HG03565 (cell line): ENCODE results near the gene SPINT1.
"Not testable (repeated sequence)": the region's sequence is repeated elsewhere in the genome, so short reads cannot be mapped to it uniquely, and the experiment has no call there.

ENCODE experiments used
- ATAC-seq: cut with Tn5 transposase; IDR thresholded peaks from one replicate; pipeline ENCODE4 v1.9.1; 2021; ENCODE audit warnings: mild to moderate bottlenecking, moderate library complexity; ENCODE audit not compliant: unreplicated experiment

SPINT1 gene

DNA sequence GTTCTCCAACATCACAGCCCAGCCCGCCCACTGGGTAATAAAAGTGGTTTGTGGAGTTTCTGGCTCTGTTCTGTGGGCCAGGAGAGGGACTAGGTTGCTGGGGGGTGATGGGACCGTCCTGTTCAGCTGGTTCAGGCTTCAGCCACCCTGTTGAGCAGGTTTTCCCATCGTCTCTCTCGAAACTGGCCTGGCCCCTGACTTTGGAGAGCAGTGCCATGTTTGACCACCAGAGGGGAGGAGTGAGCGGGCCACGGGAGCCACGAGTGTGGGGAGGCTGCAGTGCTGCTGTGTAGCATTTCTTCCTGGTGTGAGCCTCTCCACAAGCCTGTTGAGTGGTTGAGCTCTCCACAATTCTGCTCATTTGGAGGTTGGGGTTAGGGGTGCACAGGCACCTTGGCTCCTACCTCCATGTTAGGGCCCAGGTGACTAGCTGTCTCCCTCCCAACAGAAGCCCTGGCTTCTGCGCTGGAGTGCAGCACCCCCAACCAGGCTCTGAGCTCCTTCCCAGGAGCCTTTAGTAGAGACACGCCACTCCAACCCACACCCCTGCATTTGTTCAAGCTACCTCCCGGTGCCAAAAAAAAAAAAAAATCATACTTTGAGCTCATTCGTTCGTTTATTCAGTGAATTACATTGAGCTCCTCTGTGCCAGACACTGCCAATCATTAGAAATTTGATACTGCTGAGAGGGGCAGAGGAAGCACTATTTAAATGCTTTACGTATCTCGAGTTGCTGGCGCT lies 13.9 kb downstream of the SPINT1 start:
- no peak for ATAC-seq

DNA sequence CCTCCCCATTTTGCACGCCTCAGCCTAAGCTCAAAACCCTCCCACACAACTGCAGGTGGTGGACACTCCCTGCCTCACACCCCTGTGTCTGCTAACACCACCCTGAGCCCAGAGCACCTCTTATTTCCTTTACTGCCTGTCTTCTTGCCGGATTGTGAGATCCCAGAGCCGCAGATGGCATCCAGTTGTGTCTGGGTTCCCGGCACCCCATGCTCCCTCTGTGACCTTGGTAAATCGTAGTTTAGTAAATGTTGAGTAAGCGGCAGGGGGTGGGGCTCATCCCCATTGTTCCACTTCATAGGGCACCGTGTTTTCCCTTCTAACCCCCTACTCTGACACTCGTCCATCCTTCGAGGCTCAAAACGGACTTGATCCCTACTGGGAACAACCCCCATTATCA lies 14.9 kb downstream of the SPINT1 start:
- no peak for ATAC-seq

DNA sequence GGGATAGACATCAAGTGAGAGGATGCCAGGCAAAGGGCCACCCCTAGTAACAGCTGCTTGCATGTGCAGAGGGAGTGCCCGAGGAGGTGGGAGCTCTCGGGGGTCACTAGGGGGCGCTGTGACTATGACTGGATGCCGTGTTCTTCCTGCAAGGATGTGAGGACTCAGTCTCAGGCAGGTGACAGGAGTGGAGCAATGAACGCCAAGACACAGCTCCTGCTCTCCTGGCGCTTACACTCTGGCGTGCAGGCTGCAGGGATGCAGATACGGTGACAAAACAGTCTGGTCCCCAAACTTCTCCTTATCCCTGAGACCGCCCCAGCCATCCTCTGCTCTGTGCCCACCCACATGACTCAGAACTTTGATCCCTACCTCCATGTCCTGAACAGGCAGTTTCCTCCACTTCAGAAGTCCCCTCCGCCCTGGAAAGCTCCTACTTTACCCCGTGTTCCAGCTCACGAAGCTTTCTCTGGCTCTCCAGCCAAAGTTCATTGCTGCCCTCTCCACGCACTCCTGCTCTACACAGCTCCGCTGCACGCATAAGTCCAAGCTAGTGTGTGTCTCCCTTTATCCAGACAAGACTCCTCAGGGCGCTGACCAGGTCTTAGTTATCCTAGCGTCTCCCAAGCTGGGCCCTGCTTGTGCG lies 15.5 kb downstream of the SPINT1 start:
- peak; percentile 50 for ATAC-seq

DNA sequence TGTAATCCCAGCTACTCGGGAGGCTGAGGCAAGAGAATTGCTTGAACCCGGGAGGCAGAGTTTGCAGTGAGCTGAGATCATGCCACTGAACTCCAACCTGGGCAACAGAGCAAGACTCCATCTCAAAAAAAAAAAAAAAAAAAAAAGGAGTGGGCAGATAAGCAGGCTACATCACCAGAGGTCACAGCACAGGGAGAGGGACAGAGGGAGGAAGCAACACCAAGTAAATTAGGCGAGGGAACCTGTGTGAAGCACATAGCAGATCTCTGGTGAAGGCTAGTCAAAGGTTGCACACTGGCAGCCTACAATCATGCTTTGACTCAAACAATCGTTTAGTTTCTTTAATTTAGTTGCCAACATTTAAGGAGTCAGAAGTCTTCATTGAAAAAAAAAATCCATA lies 17.3 kb downstream of the SPINT1 start:
- ATAC-seq = not testable (repeated sequence)

DNA sequence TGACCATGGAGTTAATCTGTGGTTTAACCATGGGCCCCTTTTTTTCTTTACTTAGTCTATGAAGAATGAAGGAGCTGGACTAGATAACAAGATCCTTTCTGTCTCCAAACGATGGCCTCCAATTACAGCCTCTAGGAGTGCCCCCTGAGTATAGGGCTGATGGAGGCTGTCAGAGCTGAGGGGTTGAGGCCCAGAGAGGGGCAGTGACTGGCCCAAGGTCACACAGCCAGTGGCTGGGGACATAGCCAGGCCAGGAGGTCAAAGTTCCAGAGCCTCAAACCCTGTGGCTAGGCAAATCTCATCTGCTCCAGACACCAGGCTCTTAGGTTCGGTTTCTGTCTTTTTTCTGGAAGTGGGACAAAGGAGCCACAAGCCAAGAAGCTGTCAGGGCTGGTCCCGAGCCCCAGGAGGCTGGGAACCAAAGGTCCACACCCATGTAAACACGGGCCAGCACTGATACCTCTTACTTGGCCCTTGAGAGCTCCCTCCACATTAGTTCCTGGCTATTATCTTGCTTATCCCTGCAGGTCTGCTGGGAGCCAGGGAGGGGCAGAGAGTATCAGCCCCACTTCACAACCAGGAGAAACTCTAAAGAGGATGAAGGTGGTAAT lies 19.9 kb downstream of the SPINT1 start:
- ATAC-seq = no peak

DNA sequence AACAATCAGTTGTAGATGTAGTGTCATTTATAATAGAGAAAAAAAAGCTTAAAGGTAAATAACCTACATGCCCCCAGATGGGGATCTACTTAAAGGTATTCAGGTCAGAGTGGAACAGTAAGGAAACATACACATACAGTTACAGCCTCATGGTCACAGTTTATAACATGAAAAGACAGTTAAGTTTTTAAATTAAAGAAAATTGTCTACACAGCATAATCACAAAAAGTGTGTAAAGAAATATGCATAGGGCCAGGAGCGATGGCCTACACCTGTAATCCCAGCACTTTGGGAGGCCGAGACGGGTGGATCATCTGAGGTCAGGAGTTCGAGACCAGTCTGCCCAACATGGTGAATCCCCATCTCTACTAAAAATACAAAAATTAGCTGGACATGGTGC lies 23.4 kb downstream of the SPINT1 start:
- ATAC-seq = no peak

DNA sequence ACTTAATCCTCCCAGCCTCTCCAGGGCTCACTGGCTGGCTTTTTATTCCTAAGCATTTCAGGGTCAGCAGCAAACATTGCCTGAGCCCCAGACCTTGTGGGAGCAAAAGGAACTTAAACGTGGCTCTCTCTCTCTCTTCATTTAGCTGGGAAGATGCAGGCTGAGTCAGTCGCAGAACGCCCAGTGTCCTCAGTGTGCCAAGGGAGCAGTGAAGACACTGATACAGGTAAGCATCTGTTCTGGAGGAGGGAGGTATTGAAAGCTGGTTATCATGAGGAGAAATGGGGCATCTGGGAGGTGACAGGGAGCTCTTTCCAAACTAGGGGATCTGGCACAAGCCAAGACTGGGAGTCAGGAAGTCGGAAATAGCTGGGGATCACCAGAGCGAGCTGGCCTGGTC lies 25.8 kb downstream of the SPINT1 start:
- ATAC-seq = no peak

DNA sequence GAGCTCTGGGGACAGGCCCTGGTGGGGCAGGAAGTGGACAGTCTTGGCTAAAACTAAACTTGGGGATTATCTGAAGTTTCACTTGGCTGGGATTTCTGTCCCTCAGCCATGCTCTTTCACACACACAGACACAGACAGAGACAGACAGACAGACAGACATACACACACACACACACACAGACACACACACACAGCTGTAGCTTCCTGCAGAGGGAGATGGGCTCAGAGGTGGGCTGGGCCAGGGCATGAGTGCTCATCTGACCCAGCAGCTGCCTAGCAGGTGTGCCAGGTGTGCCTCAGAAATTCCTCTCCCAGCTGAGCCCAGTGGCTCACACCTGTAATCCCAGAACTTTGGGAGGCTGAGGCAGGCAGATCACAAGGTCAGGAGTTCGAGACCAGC lies 26.9 kb downstream of the SPINT1 start:
- ATAC-seq = no peak

DNA sequence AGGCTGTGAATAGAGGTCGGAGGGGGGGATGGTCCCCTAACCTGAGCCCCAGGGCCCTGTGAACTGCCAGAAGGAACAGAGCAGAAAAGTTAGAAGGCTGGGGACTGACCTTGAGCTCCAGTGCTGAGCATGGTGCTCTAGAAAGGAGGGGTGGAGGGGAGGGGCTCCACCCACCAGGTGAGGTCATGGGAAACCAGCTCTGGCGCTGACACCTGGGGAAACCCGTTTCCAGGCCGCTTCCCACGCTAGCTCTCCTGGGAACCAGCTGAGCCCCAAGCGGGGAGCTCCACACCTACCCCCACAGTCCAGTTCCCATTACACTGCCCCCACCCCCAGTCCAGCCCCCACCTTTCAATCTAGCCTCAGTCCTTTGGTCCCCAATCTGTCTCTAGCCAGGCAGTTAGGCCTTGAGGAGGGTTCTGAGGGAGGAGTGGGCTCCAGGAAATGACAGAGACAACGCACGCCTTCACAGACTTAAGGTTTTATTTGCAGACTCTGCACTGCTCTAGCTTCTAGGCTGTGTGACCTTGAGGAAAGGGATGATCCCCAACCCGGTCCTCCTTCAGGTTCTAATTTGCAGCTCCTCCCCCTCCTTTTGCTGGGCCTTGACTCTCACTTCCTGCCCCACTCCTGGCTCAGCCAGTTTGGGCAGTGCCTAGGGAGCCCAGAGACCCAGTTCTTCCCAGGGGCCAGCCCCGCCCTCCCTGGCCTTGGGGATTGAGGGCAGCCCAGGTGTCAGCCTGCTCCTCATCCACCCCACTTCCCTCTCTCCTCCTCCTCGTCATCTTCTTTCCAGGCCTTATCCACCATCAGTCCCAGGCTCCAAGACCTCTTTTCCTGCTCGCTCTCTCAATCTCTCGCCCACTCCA lies 28.1 kb downstream of the SPINT1 start:
- ATAC-seq = no peak

DNA sequence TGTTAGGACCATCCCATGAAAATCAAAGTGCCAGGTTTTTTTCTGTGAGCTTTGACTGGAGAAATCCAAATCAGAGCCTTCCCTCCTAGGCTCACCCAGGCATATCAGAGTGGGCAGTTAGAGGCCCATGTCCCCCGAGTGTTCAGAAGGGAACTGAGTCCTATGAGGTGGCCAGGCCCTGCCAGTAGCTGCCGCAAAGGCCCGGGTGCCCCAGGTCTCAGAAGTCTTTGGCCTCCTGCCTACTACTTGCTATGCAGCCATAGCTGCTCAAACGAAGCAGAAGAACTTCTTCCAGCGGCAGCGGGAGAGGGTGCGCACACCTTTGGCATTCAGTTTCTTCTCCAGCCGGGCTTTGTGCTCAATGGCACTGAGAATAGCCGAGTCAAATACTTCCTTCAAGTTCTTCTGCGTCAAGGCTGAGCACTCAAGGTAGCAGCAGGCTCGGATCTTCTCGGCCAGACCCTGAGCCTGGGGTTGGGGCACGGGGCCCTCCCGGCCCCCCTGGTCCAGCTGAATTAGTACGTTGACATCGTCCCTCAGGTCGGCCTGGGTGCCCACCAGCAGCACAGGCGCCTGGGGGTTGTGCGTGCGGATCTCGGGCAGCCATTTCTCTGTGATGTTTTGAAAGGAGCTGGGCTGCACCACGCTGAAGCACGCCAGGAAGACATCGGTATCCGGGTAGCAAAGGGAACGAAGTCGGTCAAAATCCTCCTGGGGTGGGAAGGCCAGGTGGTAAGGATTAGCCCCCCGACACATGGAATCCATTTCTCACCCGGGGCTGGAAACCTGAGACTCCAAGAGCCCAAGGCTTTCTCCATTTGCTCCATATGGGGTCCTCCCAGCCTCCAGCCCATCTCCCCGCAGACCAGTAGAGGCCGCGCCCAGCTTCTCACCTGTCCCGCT lies 29.2 kb downstream of the SPINT1 start:
- no peak for ATAC-seq

DNA sequence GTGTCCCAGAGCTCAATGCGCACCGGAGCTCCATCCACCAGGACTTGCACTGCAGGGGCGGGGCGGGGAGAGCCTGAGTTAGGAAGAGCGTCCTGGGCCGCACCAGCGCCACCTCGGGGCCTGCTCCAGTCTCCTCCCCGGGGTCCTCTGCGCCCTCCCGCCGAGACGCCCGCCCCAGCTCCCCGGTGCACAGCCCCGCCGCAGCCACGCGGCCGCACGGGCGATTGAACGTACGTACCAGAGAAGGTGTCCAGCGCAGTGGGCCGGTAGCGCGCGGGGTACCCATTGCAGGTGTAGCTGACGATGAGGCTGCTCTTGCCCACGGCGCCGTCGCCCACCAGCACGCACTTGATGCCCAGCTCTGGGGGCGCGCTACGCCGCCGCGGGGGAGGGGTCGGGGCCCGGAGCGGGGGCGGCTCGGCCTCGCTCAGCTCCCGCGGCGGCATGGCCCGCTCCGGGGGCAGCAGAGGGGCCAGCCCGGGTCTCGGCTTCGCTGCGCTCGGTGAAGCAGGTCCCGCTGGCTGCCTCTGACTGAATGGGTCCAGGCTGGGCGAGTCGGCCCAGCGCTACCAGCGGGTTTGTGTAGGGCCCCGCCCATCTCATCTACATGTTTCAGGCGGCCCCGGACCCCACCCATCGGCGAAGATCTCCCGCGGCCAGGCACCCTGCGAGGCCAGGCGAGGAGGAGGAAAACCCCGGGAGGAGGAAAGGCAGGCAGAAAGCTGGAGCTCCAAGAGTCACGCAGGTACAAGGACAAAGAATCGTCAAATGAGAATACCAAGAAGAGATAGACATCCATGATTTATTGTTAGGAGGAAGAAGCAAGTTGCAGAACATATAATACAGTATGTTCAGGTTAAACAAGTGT lies 30.1 kb downstream of the SPINT1 start, which contains the start of gene RHOV:
Gene RHOV (minus strand): TSS at position 541 of the 868 bp plus-strand sequence. CDS start 95 bp downstream, at position 446.
- ATAC-seq = peak; percentile 30

DNA sequence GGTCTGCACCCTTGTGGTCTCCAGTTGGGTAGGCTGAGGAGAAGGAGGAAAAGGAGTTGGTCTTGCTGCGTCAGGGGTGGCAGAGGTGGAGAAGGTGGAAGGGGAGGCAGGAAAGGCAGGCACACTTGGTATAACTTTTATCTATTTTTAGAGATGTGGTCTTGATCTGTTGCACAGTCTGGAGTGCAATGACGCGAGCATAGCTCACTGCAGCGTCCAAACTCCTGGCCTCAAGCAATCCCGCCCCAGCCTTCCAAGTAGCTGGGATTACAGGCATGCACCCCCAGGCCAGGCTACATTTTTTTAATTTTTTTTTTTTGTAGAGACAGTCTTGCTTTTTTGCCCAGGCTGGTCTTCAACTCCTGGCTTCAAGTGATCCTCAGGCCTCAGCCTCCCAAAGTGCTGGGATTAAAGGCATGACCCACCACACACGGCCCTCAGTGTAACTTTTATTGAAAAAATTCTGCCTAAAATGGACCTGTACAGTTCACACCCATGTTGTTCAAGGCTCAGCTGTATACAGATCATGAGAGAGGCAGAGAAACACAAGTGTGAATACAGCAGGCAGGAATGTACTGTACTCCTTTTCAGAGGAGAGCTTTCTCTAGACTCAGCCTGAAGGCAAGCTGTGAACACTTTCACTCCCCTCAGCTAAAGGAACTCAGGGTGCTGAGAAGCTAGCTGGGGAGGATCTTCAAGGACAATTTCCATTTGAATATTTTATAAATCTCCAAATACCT lies 32.3 kb downstream of the SPINT1 start:
- no peak for ATAC-seq

DNA sequence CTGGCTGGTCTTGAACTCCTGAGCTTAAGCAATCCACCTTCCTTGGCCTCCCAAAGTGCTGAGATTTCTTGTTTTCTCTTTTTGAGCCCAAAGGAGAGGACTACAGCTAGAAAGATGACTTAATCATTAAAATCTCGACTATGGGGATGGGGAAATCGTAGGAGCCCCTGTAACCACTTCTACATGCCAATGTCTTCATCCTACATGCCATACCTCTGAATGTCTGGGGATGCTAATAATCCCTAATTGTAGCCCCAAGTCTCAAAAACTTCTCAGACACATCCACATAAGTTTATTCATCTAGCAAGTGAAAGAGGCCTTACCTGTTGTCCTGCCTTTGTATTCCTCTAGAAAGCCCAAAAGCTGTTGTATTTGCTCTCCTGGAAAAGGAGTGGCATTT lies 33.8 kb downstream of the SPINT1 start:
- ATAC-seq = no peak

DNA sequence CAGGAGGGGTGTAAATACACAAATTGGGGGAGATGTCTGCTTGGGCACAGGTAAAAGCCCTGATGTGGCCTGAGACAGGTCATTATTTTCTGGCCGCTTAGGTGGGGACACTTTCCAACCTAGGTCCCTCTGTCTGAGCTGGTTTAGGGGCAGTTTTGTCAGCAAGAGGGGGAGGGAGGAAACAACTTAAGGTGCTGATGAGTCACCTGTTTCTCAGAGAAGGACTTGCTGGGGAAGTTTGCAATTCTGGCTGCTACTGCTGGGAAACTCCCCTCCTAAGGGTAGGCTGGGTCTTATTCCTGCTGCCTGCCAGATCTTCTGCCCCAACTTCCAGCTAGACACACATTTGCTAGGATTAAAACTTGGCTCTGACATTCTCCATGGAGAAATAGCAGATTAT lies 34.9 kb downstream of the SPINT1 start:
- ATAC-seq = peak; percentile 65

DNA sequence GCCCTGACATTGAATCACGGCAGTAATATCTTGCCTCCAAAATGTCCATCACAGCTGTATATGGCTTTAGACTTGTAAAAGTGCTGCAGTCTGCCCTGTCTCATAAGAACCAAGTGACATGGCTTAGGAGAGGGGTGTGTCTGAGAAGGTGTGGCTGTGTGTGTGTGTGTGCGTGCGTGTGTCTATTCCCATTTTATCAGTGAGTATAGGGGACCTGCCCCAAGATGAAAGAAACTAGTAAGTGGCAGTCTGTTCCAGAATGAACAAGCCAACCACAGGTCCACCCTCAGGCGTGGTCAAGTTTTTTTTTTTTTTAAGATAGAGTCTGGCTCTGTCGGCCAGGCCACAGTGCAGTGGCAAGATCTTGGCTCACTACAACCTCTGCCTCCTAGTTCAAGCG lies 35.8 kb downstream of the SPINT1 start:
- ATAC-seq = no peak

DNA sequence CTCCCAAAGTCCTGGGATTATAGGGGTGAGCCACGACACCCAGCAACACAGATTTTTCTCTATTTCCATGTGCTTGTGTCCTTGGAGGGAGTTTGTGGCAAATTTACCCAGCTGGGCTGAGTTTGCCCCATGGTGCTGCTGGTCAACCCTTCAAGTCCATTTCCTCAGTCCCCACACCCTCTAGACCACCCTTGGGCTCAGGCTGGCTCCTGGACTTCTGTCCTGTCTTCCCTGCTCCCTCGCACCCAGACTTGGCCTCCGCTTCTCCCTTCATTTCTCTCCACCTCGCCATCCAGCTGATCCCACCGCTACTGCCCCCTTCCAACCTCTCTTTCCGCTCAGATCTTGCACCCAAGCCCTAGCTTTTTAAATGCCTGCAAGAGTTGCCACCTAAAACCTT lies 37.5 kb downstream of the SPINT1 start:
- ATAC-seq = no peak

DNA sequence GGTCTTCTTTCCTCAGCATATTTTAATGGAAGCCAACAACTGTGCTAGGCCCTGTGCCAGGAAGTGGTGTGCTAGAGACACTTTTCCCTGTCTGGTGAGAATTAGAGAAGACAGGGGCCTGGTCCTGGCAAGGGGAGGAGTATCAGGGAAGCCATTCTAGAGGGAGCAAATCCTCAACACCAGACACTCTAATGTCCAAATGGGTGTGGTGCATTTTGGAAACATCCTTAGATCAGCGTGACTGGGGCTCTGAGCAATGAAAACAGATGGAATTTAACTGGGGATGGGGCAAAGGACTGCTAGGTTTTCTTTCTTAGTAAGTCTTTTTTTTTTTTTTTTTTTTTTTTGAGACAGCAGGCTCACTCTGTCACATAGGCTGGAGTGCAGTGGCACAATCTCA lies 42.7 kb downstream of the SPINT1 start:
- ATAC-seq = no peak

DNA sequence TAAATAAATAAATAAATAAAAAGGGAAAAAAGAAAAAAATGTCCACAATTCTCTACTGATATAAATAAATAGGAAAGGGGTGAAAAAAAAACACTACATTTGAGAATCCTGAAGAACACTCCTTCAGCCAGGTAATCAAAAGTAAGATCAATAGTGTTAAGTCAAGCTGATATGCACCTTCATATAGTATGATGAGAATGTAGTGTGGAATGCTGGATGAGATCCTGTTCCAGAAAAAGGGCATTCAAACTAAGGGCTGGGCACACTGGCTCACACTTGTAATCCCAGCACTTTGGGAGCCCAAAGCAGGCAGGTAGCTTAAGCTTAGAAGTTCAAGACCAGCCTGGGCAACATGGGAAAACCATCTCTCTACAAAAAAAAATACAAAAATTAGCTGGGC lies 45.3 kb downstream of the SPINT1 start:
- no peak for ATAC-seq

DNA sequence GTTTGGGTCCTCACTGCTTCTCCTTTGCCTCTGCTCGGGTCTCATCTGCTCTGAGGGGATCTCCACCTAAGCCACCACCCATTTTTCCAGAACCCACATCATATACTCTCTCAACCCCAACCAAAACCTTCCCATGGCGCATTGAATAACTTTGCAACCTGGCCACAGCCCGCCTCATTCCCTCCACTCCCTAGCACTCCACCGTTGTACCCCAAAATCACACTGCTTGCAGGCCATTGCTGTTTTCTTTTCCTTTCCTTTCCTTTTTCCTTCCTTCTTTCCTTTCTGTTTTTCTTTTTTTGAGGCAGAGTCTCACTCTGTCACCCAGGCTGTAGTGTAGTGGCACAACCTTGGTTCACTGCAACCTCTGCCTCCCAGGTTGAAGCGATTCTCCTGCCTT lies 47.3 kb downstream of the SPINT1 start:
- ATAC-seq = no peak
